Measurements from ENCODE around the gene GAD1.

- TF ChIP-seq CTCF (IDR thresholded peaks at IDR 0.05; ENCODE audit: low read depth, low read length) (no peak), EZH2phosphoT487 (IDR thresholded peaks at IDR 0.05; ENCODE audit: low read depth) (no peak)
Observed at GRCh38 chr2:170813611-170814532, 2.8 kb upstream of the GAD1 start.

All from OCI-LY3 (cell line).